Tibial artery (tissue), 4 donors: Measurements from ENCODE around the gene PRKCB.

Experiments used
- DNase-seq, 2 donors: peaks; one replicate each; pipeline ENCODE4 v3.0.0-alpha.2; 2019
- H3K27ac ChIP-seq, 2 donors: fragments of 200-600 bp; sonication (generic) in 1 of 2; 1 replicate in 1 of 2; 2 replicates in 1 of 2; pipeline ENCODE4 v1.5.1; 2018 to 2019; ENCODE audit warnings: mild to moderate bottlenecking in 1 of 2
- H3K27me3 ChIP-seq, 2 donors: fragments of 200-600 bp; sonication (generic) in 1 of 2; one replicate each; pipeline versions ENCODE4 v1.5.1 to v1.6.0; 2016 to 2019
- H3K36me3 ChIP-seq, 3 donors: fragments of 200-600 bp; sonication (generic) in 2 of 3; one replicate each; pipeline ENCODE4 v1.5.1; 2016 to 2019; ENCODE audit warnings: mild to moderate bottlenecking in 2 of 3
- H3K4me1 ChIP-seq, 4 donors: fragments of 200-600 bp; sonication (generic) in 2 of 4; 1 replicate in 3 of 4; 2 replicates in 1 of 4; pipeline ENCODE4 v1.5.1; 2016 to 2019
- H3K4me3 ChIP-seq, 2 donors: fragments of 200-600 bp; sonication (generic) in 1 of 2; 1 replicate in 1 of 2; 2 replicates in 1 of 2; pipeline ENCODE4 v1.5.1; 2018 to 2019; ENCODE audit warnings: mild to moderate bottlenecking in 2 of 2
- H3K9me3 ChIP-seq, 3 donors: fragments of 200-600 bp; sonication (generic) in 1 of 3; one replicate each; pipeline ENCODE4 v1.5.1; 2016 to 2019
- intact Hi-C: fragments of 100-400 bp; cut with DNase I; formaldehyde crosslinking; loops from one replicate; pipeline ENCODE4 v1.15.0; 2023; ENCODE audit warnings: low total_unique reads
- TF ChIP-seq, protein P1 (sequence below), 2 experiments: fragments of 200-600 bp in 1 of 2; fragments of 450-650 bp in 1 of 2; IDR thresholded peaks; one replicate each; pipeline ENCODE4 v1.5.1; 2017 to 2019; ENCODE audit warnings: antibody characterized with exemption in 2 of 2, mild to moderate bottlenecking in 1 of 2, moderate library complexity in 1 of 2

PRKCB gene

DNA sequence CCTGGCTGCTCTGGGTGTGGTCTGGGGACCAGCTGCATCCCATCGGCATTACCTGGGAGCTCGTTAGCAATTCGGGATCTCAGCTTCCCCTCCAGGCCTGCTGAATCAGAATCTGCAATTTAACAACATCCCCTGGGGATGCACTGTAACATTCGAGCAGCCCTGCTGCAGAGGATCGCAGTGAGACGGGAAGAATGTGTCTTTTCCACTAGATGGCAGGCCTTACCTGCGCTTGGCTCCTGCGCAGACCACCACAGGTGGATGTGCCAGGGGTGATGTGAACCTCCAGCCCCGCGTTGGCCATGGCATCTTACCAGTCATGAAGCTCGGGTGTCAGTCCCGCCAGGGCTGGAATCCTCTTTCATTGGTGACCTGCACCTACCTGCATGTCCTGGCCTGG is 209.9 kb downstream of the PRKCB start:
- Histone ChIP-seq H3K27ac (no peak overlapping the region), H3K9me3 (no peaks in the 10 kb centered on the region), H3K27me3 (no peaks in the 10 kb centered on the region), H3K4me1 (no peaks in the 10 kb centered on the region), H3K36me3 (no peaks in the 10 kb centered on the region), H3K4me3 (no peak overlapping the region)
- TF ChIP-seq, protein P1, sequence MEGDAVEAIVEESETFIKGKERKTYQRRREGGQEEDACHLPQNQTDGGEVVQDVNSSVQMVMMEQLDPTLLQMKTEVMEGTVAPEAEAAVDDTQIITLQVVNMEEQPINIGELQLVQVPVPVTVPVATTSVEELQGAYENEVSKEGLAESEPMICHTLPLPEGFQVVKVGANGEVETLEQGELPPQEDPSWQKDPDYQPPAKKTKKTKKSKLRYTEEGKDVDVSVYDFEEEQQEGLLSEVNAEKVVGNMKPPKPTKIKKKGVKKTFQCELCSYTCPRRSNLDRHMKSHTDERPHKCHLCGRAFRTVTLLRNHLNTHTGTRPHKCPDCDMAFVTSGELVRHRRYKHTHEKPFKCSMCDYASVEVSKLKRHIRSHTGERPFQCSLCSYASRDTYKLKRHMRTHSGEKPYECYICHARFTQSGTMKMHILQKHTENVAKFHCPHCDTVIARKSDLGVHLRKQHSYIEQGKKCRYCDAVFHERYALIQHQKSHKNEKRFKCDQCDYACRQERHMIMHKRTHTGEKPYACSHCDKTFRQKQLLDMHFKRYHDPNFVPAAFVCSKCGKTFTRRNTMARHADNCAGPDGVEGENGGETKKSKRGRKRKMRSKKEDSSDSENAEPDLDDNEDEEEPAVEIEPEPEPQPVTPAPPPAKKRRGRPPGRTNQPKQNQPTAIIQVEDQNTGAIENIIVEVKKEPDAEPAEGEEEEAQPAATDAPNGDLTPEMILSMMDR (IDR thresholded peaks at IDR 0.05) = no peak
- DNase-seq = no peak
- intact Hi-C loops = loop anchor here (5.0 kb wide), 1 partner anchor 207 kb away; no protein-coding TSS in a partner anchor

DNA sequence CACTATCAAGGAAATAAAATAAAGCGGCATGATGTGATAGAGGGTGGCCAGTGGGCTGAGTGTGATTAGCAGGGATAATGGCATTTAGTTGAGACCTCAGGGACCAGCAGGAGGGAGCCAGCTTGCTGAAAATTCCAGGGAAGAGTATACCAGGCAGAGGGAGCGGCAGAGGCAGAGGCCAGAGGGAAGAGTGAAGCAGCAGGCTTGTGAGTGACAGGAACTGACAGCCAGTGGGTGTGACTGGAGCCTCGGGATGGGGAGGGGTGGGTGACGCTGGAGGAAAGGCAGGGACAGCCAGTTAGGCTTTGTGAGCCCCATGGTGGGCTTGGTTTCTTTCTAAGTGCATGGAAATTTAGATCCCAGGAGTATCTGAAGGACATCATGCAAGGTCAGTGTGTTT is 210.7 kb downstream of the PRKCB start:
- Histone ChIP-seq H3K27me3 (no peaks in the 10 kb centered on the region), H3K27ac (no peak overlapping the region), H3K4me3 (no peak overlapping the region), H3K36me3 (no peaks in the 10 kb centered on the region), H3K4me1 (no peaks in the 10 kb centered on the region), H3K9me3 (no peaks in the 10 kb centered on the region)
- no peak for DNase-seq
- intact Hi-C loops = loop anchor here (5.0 kb wide), 1 partner anchor 206 kb away; no protein-coding TSS in a partner anchor
- TF ChIP-seq, protein P1 (IDR thresholded peaks at IDR 0.05) = no peak

DNA sequence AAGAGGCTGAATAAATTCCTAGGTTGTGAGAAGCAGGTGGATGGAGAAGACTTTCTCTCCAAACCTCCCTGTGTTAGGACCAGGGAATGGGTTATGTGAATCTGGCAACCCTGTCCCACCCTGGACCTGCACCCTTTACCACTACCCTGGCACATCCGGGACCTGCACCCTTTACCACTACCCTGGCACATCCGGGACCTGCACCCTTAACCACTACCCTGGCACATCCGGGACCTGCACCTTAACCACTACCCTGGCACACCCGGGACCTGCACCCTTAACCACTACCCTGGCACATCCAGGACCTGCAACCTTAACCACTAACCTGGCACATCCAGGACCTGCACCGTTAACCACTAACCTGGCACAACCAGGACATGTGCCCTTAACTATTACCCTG is 213.3 kb downstream of the PRKCB start:
- no peak overlapping the region for H3K27ac ChIP-seq
- H3K9me3 ChIP-seq = no peaks in the 10 kb centered on the region
- H3K4me3 ChIP-seq = no peak overlapping the region
- H3K27me3 ChIP-seq = no peaks in the 10 kb centered on the region
- TF ChIP-seq, protein P1 (IDR thresholded peaks at IDR 0.05) = no peak
- no peak for DNase-seq
- H3K4me1 ChIP-seq = no peaks in the 10 kb centered on the region
- no peaks in the 10 kb centered on the region for H3K36me3 ChIP-seq
- intact Hi-C loops = loop anchor here (5.0 kb wide), 1 partner anchor 203 kb away; no protein-coding TSS in a partner anchor

DNA sequence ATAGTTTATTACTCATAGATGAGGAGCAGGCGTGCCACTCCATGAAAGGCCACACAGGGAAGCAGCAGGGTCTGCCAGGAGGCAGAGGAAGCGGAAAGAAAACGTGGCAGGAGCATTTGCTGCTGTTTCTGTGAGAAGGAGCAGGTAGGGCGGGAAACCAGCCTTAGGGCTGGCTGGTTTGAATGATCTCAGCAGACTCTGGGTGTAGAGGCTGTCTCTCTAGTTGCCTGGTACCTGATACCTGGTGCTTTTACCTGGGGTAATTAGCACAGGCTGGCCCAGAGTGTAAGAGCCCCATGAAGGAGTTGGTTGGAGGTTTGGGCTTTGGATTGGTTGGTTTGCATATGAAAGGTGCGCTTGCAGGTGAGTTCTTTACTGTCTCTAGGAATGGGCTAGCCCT is 215.3 kb downstream of the PRKCB start:
- no peak for DNase-seq
- Histone ChIP-seq H3K27ac (no peak overlapping the region), H3K36me3 (no peaks in the 10 kb centered on the region), H3K27me3 (peaks cover 0 to 7% of the 10 kb centered on the region in 2 donors), H3K9me3 (no peaks in the 10 kb centered on the region), H3K4me3 (no peak overlapping the region), H3K4me1 (no peaks in the 10 kb centered on the region)
- TF ChIP-seq, protein P1 (IDR thresholded peaks at IDR 0.05) = no peak
- intact Hi-C loops = no loop called here

DNA sequence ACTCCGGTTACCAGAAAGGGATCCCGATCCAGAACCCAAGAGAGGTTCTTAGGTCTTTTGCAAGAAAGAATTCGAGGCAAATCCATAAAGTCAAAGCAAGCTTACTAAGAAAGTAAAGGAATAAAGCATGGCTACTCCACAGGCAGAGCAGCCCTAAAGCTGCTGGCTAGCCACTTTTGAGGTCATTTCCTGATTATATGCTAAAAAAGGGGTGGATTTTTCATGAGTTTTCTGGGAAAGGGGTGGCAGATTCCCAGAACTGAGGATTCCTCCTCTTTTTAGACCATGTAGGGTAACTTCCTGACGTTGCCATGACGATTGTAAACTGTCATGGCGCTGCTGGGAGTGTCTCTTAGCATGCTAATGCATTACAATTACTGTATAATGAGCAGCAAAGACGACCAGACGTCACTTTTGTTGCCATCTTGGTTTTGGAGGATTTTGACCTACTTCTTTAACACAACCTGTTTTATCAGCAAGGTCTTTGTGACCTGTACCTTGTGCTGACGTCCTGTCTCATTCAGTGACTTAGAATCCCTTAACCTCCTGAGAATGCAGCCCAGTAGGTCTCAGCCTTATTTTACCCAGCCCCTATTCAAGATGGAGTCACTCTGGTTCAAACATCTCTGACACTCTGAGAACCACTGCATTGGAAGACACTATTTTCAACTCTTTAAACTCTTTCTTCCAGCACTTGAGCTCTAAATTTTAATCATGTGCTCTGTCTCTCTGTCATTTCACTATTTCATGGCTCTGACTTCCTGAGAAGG is 216.7 kb downstream of the PRKCB start:
- intact Hi-C loops = no loop called here
- TF ChIP-seq, protein P1 (IDR thresholded peaks at IDR 0.05) = no peak
- H3K36me3 ChIP-seq = no peaks in the 10 kb centered on the region
- DNase-seq = no peak
- H3K9me3 ChIP-seq = no peaks in the 10 kb centered on the region
- peaks cover 0 to 7% of the 10 kb centered on the region in 2 donors for H3K27me3 ChIP-seq
- H3K27ac ChIP-seq = no peak overlapping the region
- H3K4me1 ChIP-seq = no peaks in the 10 kb centered on the region
- no peak overlapping the region for H3K4me3 ChIP-seq
